GM18499 (cell line): Measurements from ENCODE around the gene C6orf52.
"Not testable (repeated sequence)": the region's sequence is repeated elsewhere in the genome, so short reads cannot be mapped to it uniquely, and the experiment has no call there.

Experiments used
- ATAC-seq: cut with Tn5 transposase; IDR thresholded peaks from one replicate; pipeline ENCODE4 v1.9.1; 2021; ENCODE audit warnings: moderate number of reproducible peaks; ENCODE audit not compliant: insufficient read depth, unreplicated experiment

C6orf52 gene

GRCh38 chr6:10694302-10695085 is at the start of gene C6orf52, which contains the start of gene PAK1IP1:
Gene C6orf52, minus strand, starts transcription at chr6:10694616. Its CDS starts 7,066 bp downstream, at chr6:10687550.
Gene PAK1IP1, plus strand, starts transcription at chr6:10694972. Its CDS starts 14 bp downstream, at chr6:10694986.
- peak; percentile 94 for ATAC-seq

- no peak for ATAC-seq
Observed at GRCh38 chr6:10743515-10743914, 49.1 kb upstream of the C6orf52 start.

- no peak for ATAC-seq
Observed at GRCh38 chr6:10742251-10742650, 47.8 kb upstream of the C6orf52 start.

GRCh38 chr6:10741643-10742042 is 47.2 kb upstream of the C6orf52 start:
- ATAC-seq = not testable (repeated sequence)

GRCh38 chr6:10740061-10740460 is 45.6 kb upstream of the C6orf52 start:
- ATAC-seq = no peak

GRCh38 chr6:10736731-10737130 is 42.3 kb upstream of the C6orf52 start:
- no peak for ATAC-seq

- no peak for ATAC-seq
Observed at GRCh38 chr6:10733863-10734262, 39.4 kb upstream of the C6orf52 start.

- ATAC-seq = no peak
Observed at GRCh38 chr6:10733151-10733715, 38.8 kb upstream of the C6orf52 start.

- no peak for ATAC-seq
Observed at GRCh38 chr6:10730254-10730653, 35.8 kb upstream of the C6orf52 start.

- no peak for ATAC-seq
Observed at GRCh38 chr6:10725716-10726115, 31.3 kb upstream of the C6orf52 start.

- ATAC-seq = no peak
Observed at GRCh38 chr6:10725044-10725443, 30.6 kb upstream of the C6orf52 start.

- no peak for ATAC-seq
Observed at GRCh38 chr6:10723567-10723881, 29.1 kb upstream of the C6orf52 start.

- peak; percentile 84 for ATAC-seq
Observed at GRCh38 chr6:10722820-10723566, 28.6 kb upstream of the C6orf52 start, which contains the start of gene TMEM14C. Gene TMEM14C, plus strand, starts transcription at chr6:10723070. Its CDS starts 1,544 bp downstream, at chr6:10724614.

GRCh38 chr6:10722570-10722819 is 28.1 kb upstream of the C6orf52 start:
- no peak for ATAC-seq

GRCh38 chr6:10721850-10722569 is 27.6 kb upstream of the C6orf52 start:
- no peak for ATAC-seq

GRCh38 chr6:10720960-10721849 is 26.8 kb upstream of the C6orf52 start:
- ATAC-seq = not testable (repeated sequence)

GRCh38 chr6:10720265-10720959 is 26.0 kb upstream of the C6orf52 start:
- no peak for ATAC-seq

GRCh38 chr6:10719964-10720264 is 25.5 kb upstream of the C6orf52 start:
- no peak for ATAC-seq

GRCh38 chr6:10719296-10719963 is 25.0 kb upstream of the C6orf52 start:
- no peak for ATAC-seq
